GM03348 (cell line): Measurements from ENCODE around the gene SAMD8.
"Not testable (repeated sequence)": the region's sequence is repeated elsewhere in the genome, so short reads cannot be mapped to it uniquely, and the experiment has no call there.

Experiments used
- DNase-seq: peaks from one replicate; pipeline ENCODE4 v3.0.0; 2012; ENCODE audit warnings: low spot score

The SAMD8 gene

GRCh38 chr10:75086278-75086934, 25.1 kb upstream of the SAMD8 start:
- DNase-seq, result no peak

DNA sequence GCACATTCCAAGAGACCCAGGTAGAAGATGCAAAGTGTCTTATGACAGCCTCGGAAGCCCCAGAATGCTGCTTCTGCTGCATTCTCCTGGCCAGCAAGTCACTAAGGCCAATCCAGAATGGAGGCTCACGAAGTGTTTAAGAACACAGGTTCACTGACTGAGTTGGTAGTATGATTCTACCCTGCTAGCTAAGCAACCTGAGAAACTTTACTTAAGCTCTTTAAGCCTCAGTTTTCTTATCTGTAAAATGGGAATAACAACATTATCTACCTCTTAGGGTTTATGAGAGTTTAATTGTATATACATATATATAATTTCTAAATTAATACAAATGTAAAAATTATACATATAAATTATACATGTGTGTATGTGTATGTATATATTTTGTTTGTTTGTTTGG, 22.8 kb upstream of the SAMD8 start:
- no peak for DNase-seq

DNA sequence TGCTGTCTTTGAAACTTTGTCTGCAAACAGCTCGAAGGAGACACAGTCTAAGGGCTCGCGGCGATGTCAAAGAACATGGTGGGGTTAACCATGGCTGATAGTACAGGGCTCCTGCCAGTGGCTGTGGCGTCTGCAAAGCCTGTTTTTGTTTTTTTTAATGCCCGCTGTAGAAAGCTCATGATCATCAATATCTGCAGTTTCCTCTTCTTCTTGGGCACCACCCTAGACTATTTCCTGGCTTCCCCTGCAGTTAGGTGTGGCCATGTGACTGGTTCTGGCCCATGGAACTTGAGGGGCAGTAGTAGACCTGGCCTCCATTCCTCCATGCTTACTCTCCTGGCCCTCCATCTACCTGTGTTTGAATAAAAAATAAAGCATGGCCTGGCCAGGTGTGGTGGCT, 21.8 kb upstream of the SAMD8 start:
- no peak for DNase-seq

DNA sequence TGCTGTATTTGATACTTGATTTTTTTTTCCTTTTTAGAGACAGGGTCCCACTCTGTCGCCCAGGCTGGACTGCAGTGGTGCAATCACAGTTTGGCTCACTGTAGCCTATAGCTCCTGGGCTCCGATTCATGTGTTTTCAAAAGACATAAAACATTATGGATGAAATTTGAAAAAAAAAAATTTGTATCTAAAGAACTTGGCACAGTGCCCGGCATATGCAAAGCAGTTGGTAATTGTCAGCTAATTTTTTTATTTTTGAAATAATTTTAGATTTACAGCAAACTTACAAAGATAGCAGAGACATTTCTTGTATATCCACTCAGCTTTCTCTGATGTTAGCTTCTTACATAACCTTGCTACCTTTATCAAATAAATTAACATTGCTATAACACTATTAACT, 20.3 kb upstream of the SAMD8 start:
- DNase-seq, result no peak

DNA sequence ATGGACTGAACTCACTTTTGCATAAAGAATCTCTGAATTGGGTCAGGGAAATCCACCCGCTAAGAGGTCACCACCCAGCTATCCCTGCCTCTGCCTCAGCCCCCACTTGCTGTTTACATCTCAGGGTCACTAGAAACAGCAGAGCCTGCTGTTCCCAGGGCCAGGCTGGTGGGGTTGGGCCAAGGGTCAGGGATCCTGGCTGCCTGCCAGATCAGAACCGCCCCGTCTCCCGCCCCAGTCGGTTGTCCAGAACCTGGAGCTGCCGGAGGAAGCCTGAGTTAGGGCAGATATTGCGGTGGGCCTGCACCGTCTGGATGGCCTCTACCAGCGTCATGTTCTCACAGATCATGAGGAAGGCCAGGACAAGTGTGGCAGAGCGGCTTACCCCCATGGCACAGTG, 17.0 kb upstream of the SAMD8 start:
- no peak for DNase-seq

- DNase-seq, result no peak
Measured at GRCh38 chr10:75095631-75096030, 15.8 kb upstream of the SAMD8 start.

DNA sequence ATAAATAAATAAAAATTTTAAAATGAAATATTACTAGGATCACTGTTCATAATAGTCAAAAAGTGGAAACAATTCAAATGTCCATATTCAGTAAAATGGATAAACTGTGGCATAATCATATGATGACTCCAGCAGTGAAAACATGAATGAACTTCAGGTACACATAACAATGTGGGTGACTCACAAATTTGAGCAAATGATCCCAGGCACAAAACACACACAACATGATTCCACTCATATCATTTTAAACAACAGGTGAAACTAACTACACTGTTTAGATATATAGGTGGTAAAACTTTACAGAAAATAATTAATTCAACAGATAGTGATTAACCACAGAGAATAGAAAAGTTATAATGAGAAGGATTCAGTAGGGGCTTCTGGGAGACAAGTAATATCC, 14.7 kb upstream of the SAMD8 start:
- no peak for DNase-seq

DNA sequence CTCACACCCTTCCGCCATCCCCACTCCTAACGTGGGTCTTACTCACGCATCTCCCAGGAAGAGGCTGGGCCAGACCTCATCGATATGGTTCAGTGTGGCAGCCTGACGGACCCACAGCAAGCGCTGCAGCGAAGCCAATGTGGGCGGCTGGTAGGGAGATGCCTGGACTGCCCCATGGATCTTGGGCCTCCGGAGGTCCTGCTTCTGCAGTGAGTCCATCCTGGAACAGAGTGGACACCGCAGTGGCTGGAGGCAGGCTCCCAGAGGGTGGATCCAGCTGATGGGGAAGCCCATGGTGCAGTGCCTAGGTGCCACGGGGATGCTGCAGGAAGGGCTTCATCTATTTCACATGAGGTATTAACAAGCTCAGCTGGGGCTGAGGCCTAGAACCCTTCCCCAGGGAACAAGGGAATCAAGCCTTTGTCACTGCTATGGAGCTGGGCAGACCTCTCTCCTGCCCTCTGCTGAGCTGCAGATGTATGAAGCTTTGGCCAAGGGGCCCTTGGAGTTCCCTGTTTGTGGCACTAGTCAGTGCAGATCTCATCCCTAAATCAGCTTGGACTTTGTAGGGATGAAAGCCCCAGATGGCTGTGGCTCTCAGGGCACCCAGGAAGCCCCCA, 13.7 kb upstream of the SAMD8 start:
- peak; percentile 46 for DNase-seq

- no peak for DNase-seq
Measured at GRCh38 chr10:75098902-75099673, 12.4 kb upstream of the SAMD8 start.

DNA sequence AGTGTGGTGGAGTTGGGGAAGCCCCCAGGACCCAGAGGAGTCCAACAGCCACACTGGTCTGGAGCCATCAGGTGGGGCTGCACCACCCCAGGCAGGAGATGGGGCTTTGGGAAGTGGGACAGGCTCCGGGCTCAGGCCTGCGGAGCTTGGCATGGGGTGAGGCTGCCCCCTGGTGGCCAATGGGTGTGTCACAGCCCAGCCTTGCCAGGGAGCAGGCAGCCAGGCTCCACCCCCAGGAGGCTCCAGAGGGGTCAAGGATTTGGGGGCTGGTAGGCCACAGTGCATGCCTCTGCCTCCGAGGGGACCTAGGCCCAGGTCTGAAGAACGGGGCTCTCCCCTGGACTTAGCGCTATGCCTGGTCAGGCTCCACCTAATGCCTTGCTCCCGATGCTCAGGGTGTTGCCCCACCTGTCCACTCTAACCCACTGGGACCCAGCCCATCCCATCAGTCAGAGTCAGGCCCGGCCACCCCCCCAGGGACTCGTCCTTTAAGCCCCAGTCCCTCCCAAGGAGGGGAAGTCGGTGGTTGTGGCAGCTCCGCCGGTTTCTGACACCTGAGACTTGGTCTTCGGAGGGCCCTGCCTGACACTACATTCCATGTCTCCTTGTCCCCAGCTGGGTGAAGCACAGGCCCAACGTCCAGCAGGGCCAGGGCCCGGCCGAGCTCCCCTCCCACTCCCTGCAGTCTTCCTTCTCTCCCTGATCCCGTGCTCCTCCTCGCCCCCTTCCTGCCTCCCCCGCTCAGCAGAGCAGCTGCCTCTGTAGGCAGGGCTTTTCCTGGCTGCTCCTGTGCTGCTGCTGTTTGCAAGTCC, 11.3 kb upstream of the SAMD8 start:
- peak; percentile 94 for DNase-seq

GRCh38 chr10:75100764-75101291, 10.6 kb upstream of the SAMD8 start:
- DNase-seq, result no peak

- no peak for DNase-seq
Measured at GRCh38 chr10:75101416-75102251, 9.8 kb upstream of the SAMD8 start.

GRCh38 chr10:75102830-75103673, 8.4 kb upstream of the SAMD8 start:
- no peak for DNase-seq

GRCh38 chr10:75103881-75104686, 7.4 kb upstream of the SAMD8 start:
- no peak for DNase-seq

- no peak for DNase-seq
Measured at GRCh38 chr10:75104842-75105241, 6.6 kb upstream of the SAMD8 start.

DNA sequence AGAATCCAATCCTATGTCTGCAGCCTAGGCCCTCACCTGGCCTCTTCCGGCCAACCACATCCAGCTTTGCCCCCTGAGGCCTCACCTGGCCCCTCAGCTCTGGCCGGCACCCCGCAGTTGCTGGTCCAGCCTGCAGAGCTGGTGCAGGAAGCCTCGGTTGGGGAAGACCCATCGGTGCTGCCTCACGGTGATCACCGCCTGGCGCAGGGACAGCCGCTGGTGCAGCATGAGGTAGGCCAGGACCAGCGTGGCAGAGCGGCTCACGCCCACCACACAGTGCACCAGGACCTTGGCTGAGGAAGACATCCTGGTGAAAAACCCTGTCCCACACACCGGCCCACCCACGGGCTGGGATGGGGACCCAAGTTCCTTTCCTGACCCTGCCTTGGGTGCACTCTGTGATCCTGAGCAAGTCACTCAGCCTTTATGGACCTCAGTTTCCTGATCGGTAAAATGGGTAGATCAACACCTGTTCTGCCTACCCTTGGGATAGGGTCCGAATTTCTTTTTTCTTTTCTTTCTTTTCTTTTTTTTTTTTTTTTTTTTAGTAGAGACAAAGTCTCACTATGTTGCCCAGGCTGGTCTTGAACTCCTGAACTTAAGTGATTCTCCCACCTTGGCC, 5.8 kb upstream of the SAMD8 start:
- DNase-seq, result no peak

GRCh38 chr10:75106242-75106641, 5.2 kb upstream of the SAMD8 start:
- DNase-seq, result no peak

DNA sequence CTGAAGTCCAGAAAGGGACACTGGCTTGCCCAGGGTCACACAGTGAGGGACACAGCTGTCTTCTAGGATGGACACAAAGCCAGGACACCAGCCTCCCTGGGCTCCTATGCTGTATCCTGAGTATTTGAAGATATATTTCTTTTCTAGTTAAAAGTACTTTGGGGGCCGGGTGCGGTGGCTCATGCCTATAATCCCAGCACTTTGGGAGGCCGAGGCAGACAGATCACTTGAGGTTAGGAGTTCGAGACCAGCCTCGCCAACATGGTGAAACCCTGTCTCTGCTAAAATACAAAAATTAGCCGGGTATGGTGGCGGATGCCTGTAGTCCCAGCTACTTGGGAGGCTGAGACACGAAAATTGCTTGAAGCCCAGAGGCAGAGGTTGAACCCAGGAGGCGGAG, 4.6 kb upstream of the SAMD8 start:
- DNase-seq, result not testable (repeated sequence)
